HUES64 (cell line): ENCODE data around the gene CYSRT1.

ENCODE experiments used
- H3K27ac ChIP-seq: 2 replicates; pipeline ENCODE4 v1.7.0; 2013; ENCODE audit warnings: low read depth, low read length, inconsistent platforms
- H3K27me3 ChIP-seq: 2 replicates; pipeline ENCODE4 v1.6.1; 2013; ENCODE audit warnings: mild to moderate bottlenecking, low read length; ENCODE audit not compliant: insufficient read depth
- H3K36me3 ChIP-seq: 2 replicates; pipeline ENCODE4 v1.6.1; 2013; ENCODE audit warnings: mild to moderate bottlenecking, low read length; ENCODE audit not compliant: insufficient read depth
- H3K4me1 ChIP-seq: 2 replicates; pipeline ENCODE4 v1.6.1; 2013; ENCODE audit warnings: mild to moderate bottlenecking, low read length, moderate library complexity; ENCODE audit not compliant: insufficient read depth
- H3K4me3 ChIP-seq: 2 replicates; pipeline ENCODE4 v1.5.1; 2013; ENCODE audit warnings: mild to moderate bottlenecking, low read length, moderate library complexity
- H3K9ac ChIP-seq: 2 replicates; pipeline ENCODE4 v1.6.1; 2013; ENCODE audit warnings: mild to moderate bottlenecking, low read depth, low read length
- H3K9me3 ChIP-seq: 2 replicates; pipeline ENCODE4 v1.6.1; 2013; ENCODE audit warnings: low read depth, low read length; ENCODE audit not compliant: insufficient read depth
- WGBS: fragments of 150-250, 120-280 bp; methylation state at CpG from one replicate; pipeline ENCODE4 v1.1.7; 2013; ENCODE audit warnings: missing lambda C conversion rate; 5-methylcytosine and 5-hydroxymethylcytosine counted together

CYSRT1 gene

DNA sequence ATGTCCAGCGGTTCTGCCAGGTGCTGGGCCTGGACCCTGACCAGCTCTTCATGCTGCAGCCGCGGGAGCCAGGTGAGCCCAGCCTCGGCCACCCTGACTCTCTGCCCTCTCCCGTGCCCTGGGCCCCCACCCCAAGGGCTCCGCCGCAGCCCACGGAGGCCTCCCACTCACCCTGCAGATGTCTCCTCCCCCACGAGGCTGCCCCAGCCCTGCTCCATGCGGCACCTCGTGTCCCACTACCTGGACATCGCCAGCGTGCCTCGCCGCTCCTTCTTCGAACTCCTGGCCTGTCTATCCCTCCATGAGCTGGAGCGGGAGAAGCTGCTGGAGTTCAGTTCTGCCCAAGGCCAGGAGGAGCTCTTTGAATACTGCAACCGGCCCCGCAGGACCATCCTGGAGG is 10.4 kb upstream of the CYSRT1 start:
- no peak overlapping the region for H3K4me3 ChIP-seq
- H3K36me3 ChIP-seq, result peaks cover 23% of the 10 kb centered on the region
- no peak overlapping the region for H3K9ac ChIP-seq
- H3K9me3 ChIP-seq, result no peaks in the 10 kb centered on the region
- no peaks in the 10 kb centered on the region for H3K27me3 ChIP-seq
- 96% methylated on average over 19 of the region's 19 CpGs for WGBS
- no peak overlapping the region for H3K27ac ChIP-seq
- no peaks in the 10 kb centered on the region; the same call in 1 of the 2 replicates for H3K4me1 ChIP-seq

DNA sequence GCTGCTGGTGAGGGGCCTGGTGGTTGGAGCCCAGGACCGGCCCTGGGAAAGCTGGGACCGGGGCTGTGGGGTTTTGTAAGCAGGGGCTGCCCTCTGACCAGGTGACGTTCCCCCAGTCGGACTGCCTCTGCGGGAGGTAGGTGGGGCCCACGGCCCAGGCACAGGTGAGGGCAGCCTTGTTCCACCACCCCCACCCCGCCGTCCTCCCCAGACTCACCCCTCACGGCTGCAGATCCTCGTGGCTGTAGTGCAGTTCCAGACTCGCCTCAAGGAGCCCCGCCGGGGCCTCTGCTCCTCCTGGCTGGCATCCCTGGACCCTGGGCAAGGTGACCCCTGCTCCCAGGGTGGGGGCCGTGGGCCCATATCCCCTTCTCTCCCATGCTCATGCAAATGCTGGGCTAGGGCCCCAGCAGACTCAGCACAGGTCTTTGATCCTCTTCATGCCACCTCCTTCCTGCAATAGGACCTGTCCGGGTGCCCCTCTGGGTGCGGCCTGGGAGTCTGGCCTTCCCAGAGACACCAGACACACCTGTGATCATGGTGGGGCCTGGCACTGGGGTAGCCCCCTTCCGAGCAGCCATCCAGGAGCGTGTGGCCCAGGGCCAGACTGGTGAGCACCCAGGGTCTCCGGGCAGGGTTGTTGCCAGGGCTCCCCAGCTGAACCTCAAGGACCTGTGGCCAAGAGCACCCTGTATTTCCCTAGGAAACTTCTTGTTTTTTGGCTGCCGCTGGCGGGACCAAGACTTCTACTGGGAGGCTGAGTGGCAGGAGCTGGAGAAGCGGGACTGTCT is 9.6 kb upstream of the CYSRT1 start:
- Histone ChIP-seq H3K27me3 (no peaks in the 10 kb centered on the region), H3K9me3 (no peaks in the 10 kb centered on the region), H3K4me1 (no peaks in the 10 kb centered on the region; the same call in 1 of the 2 replicates), H3K27ac (no peak overlapping the region), H3K36me3 (peaks cover 23% of the 10 kb centered on the region), H3K9ac (no peak overlapping the region), H3K4me3 (no peak overlapping the region)
- WGBS, result 95% methylated on average over 22 of the region's 22 CpGs

DNA sequence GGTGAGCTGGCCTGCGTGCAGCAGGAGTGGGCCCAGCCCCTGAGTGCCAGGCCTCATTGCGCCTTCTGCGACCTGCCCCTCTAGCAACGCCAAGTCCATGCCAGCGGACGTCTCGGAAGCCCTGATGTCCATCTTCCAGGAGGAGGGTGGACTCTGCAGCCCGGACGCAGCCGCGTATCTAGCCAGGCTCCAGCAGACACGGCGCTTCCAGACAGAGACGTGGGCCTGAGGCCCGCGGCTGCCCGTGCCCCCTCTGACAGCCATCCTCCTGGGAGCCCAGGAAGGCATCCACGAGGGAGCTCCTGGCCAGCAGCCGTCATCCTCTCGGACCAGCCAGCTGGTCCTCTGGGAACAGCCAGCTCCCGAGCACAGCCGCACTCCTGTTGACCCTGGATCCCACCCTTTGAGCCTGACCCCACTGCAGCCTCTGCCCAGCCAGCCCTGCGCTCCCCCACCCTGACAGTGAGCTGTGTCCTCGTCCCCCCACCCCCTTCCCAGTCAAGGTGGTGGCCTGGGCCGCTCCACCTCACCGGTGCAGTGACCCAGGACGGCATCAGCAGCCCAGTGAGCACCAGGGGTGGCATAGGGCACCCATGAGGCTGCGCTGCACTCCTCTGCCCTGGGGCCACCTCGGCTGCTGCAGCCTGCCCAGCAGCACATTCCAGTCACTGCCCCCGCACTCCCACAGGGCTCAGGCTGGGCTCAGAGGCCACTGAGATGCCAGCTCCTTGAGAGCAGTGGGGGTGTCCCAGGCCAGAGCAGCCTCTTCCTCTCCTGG is 8.6 kb upstream of the CYSRT1 start:
- Histone ChIP-seq H3K9me3 (no peaks in the 10 kb centered on the region), H3K36me3 (peaks cover 23% of the 10 kb centered on the region), H3K9ac (no peak overlapping the region), H3K27ac (no peak overlapping the region), H3K4me3 (no peak overlapping the region), H3K27me3 (no peaks in the 10 kb centered on the region), H3K4me1 (no peaks in the 10 kb centered on the region; the same call in 1 of the 2 replicates)
- 94% methylated on average over 30 of the region's 30 CpGs for WGBS

DNA sequence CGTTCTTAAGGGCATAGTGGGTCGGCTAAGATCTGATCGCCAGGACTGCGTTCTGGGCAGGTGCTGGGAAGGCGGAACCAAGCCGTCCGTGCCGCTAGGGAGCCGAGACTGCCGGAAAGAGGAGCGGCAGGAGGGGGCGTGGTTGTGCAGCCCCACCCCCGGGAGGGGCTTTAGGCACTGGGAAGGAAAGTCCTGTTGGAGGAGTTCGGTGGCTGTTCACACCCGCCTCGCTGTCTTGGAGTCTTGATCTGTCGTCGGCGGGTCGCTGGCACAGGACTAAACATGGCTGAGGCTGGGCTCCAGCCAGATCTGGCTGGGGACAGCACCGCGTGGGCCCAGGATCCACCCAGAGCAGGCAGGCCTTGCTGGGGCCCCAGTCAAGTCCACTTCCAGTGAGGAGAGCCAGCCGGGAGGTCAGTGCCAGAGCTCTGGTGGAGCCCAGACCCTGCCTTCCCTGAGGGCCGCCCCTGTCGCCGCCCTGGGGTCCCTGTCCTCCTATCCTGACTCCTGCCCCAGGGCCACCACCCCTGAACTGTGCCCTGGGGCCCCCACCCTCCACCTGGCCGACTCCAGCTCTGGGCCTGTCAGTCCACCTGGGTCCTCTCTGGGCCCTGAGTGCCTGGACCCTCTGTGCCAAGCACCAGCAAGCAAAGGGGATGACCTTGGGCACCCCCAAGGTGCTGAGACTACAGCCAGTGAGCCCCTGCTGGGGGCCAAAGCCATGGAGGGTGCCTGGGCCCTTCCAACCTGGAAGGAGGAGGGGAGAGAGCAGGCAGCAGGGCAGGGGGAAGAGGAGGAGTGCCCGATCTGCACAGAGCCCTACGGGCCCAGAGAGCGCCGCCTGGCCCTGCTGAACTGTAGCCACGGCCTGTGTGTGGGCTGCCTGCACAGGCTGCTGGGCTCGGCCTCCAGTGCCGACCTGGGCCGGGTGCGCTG is 7.4 kb upstream of the CYSRT1 start:
- Histone ChIP-seq H3K9ac (no peak overlapping the region), H3K36me3 (peaks cover 23% of the 10 kb centered on the region), H3K4me3 (no peak overlapping the region), H3K9me3 (no peaks in the 10 kb centered on the region), H3K4me1 (no peaks in the 10 kb centered on the region; the same call in 1 of the 2 replicates), H3K27me3 (peaks cover 4% of the 10 kb centered on the region), H3K27ac (no peak overlapping the region)
- WGBS, result 56% methylated on average over 36 of the region's 36 CpGs

DNA sequence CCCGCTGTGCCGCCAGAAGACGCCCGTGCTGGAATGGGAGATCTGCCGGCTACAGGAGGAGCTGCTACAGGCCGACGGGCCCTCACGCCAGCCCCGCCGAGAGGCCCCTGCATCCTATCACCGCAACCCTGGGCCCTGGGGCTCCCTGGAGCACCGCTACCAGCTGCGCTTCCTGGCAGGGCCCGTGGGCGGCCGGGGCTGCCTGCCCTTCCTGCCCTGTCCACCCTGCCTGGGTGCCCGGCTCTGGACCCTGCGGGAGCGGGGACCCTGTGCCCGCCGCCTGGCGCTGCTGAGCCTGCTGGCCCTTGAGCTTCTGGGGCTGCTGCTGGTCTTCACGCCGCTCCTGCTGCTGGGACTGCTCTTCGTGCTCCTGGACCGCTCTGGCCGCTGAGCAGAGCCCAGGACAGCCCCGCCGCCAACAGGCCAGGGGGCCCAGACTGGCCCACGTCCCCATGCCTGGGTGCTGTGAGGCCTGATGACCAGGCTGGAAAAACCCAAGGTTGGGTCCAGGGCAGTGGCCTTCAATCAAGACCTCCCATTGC is 6.7 kb upstream of the CYSRT1 start:
- H3K4me1 ChIP-seq, result no peaks in the 10 kb centered on the region; the same call in 1 of the 2 replicates
- H3K9ac ChIP-seq, result no peak overlapping the region
- peaks cover 23% of the 10 kb centered on the region for H3K36me3 ChIP-seq
- H3K4me3 ChIP-seq, result no peak overlapping the region
- 94% methylated on average over 30 of the region's 30 CpGs for WGBS
- no peaks in the 10 kb centered on the region for H3K9me3 ChIP-seq
- peaks cover 10% of the 10 kb centered on the region for H3K27me3 ChIP-seq
- no peak overlapping the region for H3K27ac ChIP-seq

DNA sequence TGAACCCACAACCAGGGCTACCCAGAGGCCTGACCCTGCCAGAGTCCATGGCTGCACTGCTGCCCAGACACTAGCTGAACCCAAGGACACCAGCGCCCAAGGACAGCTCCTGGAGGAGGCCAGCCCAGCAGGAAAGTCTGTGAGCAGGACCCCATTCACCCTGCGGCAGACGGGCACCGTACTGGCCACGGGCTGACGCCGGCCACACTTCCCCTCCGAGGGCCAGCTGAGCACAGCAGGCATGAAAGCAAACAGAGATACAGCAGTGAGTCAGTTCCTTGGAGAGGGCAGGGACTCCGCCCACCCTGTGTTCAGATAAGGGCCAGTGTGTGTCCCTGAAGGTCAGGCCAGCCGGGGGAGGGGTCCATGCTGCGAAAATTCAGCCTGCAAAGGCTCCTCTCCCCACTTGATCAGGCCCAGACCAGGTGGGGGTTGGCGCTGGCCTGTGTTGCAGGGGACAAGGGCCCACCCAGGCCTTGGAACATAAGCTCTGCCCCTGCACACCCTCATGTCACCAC is 6.2 kb upstream of the CYSRT1 start:
- H3K4me3 ChIP-seq, result no peak overlapping the region
- H3K27ac ChIP-seq, result no peak overlapping the region
- H3K4me1 ChIP-seq, result no peaks in the 10 kb centered on the region; the same call in 1 of the 2 replicates
- 63% methylated on average over 12 of the region's 12 CpGs for WGBS
- H3K9ac ChIP-seq, result no peak overlapping the region
- no peaks in the 10 kb centered on the region for H3K9me3 ChIP-seq
- peaks cover 10% of the 10 kb centered on the region for H3K27me3 ChIP-seq
- H3K36me3 ChIP-seq, result peaks cover 23% of the 10 kb centered on the region

DNA sequence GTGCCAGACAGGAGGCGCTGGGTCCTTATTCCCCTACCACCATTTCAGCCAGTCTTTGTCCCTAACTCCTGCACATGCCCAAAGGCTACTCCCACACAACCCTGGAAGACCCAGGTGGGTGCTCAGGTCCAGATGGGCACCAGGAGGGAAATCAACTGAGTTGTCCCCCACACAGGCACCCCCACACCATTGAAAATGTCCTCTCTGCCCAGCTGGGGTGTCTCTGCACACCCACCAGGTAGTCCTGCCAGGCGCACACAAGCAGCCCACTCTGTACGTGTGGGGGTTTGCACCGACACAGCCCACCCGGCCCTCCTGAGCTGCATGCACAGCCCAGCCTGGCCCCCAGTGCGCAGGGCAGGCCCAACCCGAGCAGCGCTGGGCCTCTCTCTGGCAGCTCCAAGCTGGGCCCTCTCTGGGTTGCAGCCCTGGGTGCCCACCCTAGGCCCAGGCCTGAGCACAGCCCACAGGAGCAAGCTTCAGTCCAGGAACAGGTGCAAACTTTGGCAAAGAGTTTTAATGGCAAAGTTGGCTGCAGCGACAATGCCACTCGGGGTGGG is 5.1 kb upstream of the CYSRT1 start:
- Histone ChIP-seq H3K27me3 (peaks cover 10% of the 10 kb centered on the region), H3K27ac (no peak overlapping the region), H3K4me1 (no peaks in the 10 kb centered on the region; the same call in 1 of the 2 replicates), H3K9ac (no peak overlapping the region), H3K9me3 (no peaks in the 10 kb centered on the region), H3K36me3 (peaks cover 15% of the 10 kb centered on the region), H3K4me3 (no peak overlapping the region)
- 94% methylated on average over 10 of the region's 10 CpGs for WGBS

DNA sequence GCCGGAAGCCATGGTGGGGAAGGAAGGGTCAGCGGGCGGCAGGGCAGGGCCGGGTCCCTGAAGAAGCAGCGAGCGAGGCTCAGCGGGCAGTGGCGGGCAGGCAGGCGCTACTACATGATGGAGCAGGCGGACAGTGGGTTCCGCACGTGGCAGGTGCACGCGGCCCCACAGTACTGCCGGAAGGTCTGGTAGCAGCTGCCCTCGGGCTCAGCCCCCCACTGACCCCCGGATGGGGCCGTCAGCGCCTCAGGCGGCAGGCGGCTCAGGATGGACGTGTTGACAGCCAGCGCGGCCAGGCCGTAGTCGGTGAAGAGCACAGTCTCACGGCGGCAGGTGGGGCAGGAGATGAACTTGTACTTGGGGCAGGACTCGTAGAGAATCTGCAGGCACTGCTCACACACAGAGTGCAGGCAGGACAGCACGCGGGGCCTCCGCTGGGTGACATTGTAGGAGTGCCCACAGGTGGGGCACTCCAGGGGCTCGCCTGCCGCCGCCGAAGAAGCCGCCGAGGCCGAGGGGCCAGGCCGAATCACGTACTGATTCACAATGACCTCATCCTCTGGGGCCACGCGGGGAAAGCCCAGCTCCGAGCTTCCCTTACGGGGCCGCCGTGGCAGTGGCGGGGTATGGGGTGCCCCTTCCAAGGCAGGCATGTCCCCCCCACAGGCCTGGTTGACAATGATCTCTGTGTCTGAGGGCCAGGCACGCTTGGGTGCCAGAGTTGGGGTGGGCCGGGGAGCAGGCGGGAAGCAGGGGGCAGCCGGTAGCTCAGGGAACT is 4.5 kb upstream of the CYSRT1 start:
- Histone ChIP-seq H3K4me3 (no peak overlapping the region), H3K27ac (no peak overlapping the region), H3K27me3 (peaks cover 10% of the 10 kb centered on the region), H3K36me3 (peaks cover 9% of the 10 kb centered on the region), H3K9ac (no peak overlapping the region), H3K9me3 (no peaks in the 10 kb centered on the region), H3K4me1 (no peaks in the 10 kb centered on the region; the same call in 1 of the 2 replicates)
- 91% methylated on average over 52 of the region's 52 CpGs for WGBS

DNA sequence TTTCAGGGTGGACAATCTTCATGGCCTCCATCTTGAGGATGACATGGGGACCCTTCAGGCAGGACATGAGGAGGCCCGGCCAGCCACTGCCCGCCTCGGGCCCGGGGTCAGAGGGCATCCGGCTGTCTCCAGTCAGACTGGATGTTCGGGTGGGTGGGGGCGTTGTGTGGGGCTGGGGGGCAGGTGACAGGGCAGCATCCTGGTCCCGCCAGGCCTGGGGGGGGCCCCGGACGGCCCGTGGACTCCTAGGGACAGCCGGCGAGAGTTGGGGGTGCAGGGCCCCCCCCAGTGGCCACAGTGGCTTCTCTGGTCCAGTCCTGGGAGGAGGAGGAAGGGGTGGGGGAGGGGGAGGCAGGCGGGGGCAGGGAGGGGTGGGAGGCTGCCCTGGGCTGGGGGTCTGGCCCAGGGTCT is 3.9 kb upstream of the CYSRT1 start:
- no peaks in the 10 kb centered on the region; the same call in 1 of the 2 replicates for H3K4me1 ChIP-seq
- no peak overlapping the region for H3K9ac ChIP-seq
- no peaks in the 10 kb centered on the region for H3K9me3 ChIP-seq
- H3K36me3 ChIP-seq, result 0 out of 2 replicates have a peak, but pooled peaks cover 3% of the 10 kb centered on the region
- 80% methylated on average over 13 of the region's 14 CpGs for WGBS
- H3K27ac ChIP-seq, result no peak overlapping the region
- H3K27me3 ChIP-seq, result peaks cover 10% of the 10 kb centered on the region
- peak overlapping the region; percentile 83 for H3K4me3 ChIP-seq
